ENCODE results near the gene PDSS2.

The PDSS2 gene

GRCh38 chr6:107357031-107357430, 102.3 kb downstream of the PDSS2 start:
- no peak for DNase-seq

DNA sequence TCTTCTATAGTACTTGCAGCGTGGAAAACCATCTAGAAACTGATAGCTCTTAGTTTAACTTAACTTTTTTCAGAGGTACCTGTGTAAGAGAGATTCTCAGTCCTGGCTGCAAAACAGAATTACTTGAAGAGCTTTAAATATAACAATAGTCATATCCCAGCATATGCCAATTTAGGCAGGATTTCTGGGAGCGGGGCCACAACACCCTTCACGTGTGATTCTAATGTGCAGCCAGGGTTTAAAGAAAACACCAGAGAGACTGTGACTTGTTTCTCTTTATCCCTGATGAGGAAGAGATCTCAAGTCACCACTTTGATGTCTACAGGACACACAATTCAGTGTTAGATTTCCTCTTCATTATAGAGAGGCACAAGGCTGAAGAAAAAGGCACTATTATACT, 103.7 kb downstream of the PDSS2 start:
- no peak for DNase-seq

GRCh38 chr6:107354451-107354850, 104.9 kb downstream of the PDSS2 start:
- no peak for DNase-seq

DNA sequence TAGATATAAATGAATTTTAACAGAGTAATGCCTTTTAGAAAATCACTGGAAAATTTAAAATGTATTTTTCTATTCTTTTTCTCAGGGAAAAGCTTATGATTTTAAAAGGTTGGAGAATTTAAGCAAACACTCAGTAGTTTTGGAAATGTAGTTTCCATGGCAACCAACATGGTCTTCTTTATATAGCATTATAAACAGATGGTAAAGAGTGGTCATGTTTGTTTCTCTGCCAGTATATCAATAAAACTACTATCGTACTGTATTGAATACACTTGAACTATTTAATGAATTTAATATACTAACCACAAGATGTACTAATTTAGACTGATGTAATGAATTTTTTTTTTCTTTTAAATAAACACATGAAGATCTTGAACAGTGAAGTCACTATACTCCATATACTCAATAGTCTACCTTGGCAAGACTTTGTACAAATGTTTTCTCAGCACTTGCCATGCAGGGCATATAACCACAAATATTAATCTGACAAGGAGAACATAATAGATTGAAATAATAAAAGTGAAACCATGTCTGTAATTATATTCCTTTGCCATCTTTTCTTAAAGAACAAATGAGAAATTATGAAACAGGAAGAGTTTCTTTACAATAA, 105.5 kb downstream of the PDSS2 start:
- no peak for DNase-seq

- DNase-seq: no peak
These were observed 111.1 kb downstream of the PDSS2 start for GRCh38 chr6:107348224-107348623.

- DNase-seq: peak; percentile 15
These were observed 114.0 kb downstream of the PDSS2 start for GRCh38 chr6:107345393-107345792.

GRCh38 chr6:107344981-107345380, 114.4 kb downstream of the PDSS2 start:
- DNase-seq: no peak

DNA sequence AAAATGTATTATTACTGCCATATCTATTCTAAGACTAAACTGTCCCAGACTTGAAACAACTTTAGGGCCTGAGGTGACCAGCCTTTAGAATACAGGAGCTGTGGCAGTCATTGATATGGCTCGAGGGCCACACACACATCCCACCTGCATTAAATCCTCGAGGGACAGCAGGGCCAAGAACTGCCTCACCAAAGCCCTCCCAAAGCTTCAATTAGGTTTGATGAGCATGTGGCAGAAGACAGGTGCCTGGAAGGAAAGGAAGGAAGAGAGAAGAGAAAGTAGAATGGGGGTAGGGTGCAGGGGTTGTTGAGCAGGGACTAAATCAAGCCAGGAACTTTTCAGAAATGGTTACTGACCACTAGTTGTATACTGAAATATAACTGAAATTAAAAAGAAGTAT, 115.0 kb downstream of the PDSS2 start:
- no peak for DNase-seq

DNA sequence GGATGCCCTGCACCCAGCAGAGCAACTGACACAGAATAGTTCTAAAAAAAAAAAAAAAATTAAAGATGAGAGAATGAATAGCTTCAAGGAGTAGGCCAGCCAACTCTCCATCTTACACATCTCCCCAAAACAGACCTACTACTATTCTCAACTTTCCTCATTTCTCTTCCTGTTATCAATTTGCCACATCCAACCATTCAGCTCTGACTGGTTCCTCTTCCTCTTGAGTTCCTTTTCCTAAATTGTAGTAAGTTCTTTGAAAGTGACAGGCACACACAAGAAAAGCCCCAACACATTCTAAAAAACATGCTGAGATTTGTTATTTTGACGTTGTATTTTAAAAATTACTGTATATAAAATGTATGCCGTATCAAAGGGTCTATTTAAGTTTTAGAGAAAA, 117.2 kb downstream of the PDSS2 start:
- peak; percentile 3 for DNase-seq

DNA sequence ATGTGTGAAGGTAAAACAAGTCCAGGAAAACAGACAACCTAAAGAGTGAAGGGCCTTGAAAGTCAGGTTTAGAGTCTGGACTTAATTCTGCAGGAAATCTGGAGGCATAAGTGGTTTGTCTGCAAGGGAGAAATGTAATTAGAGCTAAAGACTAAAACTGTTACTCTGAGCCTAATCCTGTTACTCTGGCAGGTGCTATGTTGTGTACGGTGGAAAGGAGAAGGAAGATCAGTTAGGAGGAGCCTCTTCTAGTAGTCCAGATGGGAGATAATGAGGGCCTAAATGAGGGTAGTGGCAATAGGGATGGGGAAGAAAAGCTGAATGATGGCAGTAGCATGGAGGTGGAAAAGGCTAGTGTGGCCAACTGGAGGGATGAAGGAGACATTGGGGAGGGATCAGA, 118.5 kb downstream of the PDSS2 start:
- DNase-seq: no peak

- no peak for DNase-seq
These were observed 122.1 kb downstream of the PDSS2 start for GRCh38 chr6:107337191-107337741.

GRCh38 chr6:107334026-107334425, 125.3 kb downstream of the PDSS2 start:
- DNase-seq: no peak

DNA sequence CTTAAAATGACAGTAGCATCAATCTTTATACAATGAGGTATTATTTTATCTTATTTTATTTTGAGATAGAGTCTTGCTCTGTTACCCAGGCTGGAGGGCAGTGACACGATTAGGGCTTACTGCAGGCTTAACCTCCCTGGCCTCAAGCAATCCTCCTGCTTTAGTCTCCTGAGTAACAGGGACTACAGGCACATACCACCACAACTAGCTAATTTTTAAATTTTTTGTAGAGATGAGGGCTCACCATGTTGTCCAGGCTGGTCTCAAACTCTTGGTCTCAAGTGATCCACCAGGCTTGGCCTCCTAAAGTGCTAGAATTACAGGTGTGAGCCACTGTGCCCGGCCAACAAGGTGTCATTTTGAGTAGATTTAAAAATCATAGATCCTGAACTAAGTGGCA, 125.9 kb downstream of the PDSS2 start:
- DNase-seq: no peak

- DNase-seq: no peak
These were observed 127.7 kb downstream of the PDSS2 start for GRCh38 chr6:107331409-107332386.

DNA sequence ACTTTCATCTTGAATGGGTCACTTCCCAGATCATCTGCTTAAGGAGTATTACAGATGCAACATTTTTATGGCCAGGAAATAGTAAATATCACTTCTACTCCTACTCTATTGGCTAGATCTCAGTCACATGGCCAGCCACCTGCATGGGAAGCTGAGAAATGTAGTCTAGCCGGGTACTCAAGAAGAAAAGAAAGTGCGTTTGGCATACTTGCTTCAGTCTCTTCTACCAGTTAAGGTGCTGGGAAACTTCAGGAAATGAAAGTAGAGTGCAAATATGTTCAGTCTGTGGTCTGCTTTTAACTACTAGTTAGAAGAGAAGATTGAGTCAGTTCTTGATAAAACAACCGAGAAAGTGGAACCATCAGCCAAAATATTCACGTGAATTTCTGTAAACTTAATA, 129.2 kb downstream of the PDSS2 start:
- no peak for DNase-seq

DNA sequence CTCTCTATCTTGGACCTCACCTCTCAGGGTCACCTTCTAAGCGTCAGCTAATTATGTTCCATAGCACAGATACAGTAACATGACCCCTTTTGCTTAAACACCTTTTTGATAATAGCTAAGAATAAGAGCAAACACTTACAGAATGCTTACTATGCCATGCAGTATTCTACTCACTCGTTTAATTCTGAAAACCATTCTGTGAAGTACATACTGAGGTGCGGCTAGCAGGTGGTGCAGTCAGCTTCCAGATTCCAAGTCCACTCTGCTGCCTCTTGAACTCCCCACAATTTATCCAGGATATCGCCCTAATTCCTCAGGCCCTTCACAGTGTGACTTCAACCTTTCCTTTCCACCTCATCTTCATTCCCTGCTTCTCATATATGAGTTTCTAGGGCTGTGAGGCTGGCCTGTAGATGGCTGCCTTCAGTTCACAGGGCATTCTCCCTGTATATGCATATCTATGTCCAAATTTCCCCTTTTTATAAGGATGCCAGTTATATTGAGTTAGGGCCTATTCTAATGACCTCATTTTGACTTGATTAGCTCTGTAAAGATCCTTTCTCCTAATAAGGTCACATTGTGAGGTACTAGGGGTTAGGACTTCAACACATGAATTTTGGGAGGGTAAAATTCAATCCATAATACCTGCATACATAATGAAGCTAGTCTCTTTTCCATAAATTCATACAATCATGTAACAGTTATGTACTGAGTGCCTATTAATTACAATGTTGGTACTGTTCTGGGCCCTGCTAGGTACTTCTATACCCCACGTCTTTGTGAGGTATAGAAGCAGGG, 130.1 kb downstream of the PDSS2 start:
- DNase-seq: no peak

DNA sequence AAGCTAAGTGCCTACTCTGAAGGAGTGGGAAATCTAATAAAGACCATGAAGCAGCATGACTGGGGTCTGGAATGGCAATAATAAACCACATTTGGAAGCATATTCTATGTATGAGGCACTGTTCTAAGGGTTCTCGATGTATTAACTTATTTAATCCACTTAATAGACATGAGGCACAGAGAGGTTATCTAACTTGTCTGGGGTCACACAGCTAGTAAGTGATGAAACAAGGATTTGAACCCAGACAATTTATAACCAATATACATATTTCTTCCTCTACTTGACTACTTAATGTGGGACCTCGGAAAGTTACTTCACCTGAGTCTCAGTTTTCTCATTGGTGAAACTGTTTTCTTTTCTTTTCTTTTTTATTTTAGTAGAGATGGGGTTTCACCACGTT, 131.3 kb downstream of the PDSS2 start:
- no peak for DNase-seq

DNA sequence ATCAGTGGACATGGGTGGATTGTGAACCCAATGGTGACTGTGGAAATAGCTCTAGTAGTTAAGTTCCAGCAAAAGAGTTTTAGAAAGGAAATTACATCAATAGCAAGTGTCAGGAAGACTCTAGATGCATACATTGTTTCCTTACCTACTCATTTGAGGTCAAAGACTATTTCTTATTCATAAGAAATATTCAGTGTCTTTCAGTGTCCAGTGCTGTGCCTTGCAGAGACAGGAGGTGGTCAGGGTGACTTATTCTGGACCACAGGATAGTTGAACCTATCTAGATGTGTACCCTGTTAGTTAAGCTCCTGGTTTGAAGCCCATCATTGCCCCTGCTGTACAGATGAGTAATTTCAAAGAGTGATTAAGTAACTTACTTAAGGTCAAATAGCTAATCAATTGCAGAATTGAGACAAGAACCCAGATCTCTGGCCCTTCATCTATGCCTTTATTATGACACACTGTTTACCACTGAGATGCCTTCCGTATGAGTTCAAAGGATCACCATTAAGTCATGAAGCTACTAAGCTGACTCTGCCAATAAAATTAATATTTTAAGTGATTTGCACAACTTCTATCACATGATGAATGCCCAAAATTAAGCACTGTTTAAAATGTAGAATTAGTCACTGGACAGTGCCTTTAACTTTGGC, 136.1 kb downstream of the PDSS2 start:
- no peak for DNase-seq

DNA sequence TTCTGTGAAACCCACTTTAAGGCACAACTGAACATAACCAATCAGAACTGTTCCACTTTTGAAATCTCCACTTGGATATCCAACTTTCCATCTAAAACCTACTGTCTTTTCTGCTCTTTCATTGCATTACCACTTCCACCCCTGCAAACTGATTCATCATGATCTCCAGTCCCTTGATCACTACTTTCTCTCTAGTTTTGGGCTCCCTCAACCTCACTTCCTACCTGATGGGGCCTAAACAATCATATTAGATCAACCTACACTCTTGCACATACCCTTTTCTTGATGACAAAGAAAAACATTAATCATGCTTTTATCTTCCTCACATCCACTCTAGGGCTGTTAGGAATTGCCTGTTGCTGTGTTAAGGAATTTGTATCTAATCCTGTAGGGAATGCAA, 137.6 kb downstream of the PDSS2 start:
- DNase-seq: no peak

GRCh38 chr6:107319906-107320530, 139.3 kb downstream of the PDSS2 start:
- no peak for DNase-seq

GRCh38 chr6:107318100-107318736, 141.1 kb downstream of the PDSS2 start:
- peak; percentile 69 for DNase-seq

DNA sequence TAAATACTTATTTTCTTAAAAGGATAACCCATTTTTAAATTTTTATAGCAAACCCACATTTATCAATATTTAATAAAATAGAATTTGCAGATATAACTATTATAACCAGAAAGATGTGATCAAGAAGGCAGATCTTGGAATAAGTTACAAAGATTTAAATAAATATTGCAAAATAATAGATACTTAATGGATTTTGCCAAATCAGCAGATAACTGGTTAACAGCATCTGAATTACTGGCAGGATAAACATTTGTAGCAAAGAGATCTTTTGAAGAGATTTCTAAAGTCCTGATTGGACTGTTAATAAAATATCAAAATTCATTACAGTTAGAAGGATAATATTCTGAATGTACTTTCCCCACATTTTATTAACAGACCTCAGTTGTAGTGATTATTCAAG, 144.2 kb downstream of the PDSS2 start:
- no peak for DNase-seq
